Heart left ventricle (tissue), 13 donors: ENCODE results near the gene ASPG.

Experiments used
- CTCF ChIP-seq, 12 donors: fragments of 200-600 bp; sonication (generic) in 4 of 12; IDR thresholded peaks; one replicate each; pipeline versions ENCODE4 v1.5.0 to v1.8.0; 2018 to 2022; ENCODE audit warnings: antibody characterized with exemption in 12 of 12, mild to moderate bottlenecking in 5 of 12
- POLR2A ChIP-seq, 2 donors: fragments of 450-650 bp; IDR thresholded peaks; one replicate each; pipeline ENCODE4 v1.6.1; 2017; ENCODE audit warnings: antibody characterized with exemption in 2 of 2, mild to moderate bottlenecking in 2 of 2, moderate library complexity in 2 of 2
- donor health status: ischemic (EF 13 %, LVEDD 7.1; RV severe dilation, severe dysfunction).
- donor health status: DM: no; HTN: yes; CAD: no.
- donor health status: DM: no; HTN: no; CAD: no.
- donor health status: ischemic (EF 25% LVEDD 6.9; RV normal size, moderate dysfunction).
- donor health status: ischemic (EF 25% LVEDD 5.7; RV mildly dilated, moderate dysfunction).
- donor health status: ischemic (EF 35%, LVEDD 5.7; RV mildly dilated, moderate dysfunction).
- donor health status: nonischemic (EF 11% LVEDD 7.7; RV severe dilation, severe dysfunction).
- donor health status: DM: yes; HTN: yes; CAD: no.
- donor health status: PGD.
- donor health status: ischemic (EF 29% LVEDD 5.4; RV normal size, mild dysfunction).
- donor health status: nonischemic (EF 23%, LVEDD 6.1; RV moderate dilation, normal function).

DNA sequence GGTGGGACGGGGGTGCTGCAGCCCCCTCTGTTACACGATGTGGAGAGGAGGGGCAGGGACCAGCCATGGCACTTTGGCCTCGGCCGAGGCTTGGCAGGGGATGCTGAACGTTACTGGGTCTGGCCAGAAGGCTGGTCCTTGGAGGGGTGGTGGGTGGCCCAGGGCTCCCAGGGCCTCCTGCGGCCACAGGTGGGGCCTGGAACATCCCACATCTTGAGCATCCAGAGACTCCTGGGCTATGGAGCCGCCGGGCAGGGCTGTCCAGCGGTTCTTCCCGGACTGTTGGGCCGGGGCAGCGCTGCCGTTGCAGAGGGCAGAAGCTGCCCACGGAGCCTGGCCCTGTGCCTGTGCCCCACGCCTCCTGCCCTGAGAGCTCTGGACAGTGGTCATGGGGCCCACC lies 68.7 kb downstream of the ASPG start:
- no peak for TF ChIP-seq POLR2A (IDR thresholded peaks at IDR 0.05)
- TF ChIP-seq CTCF (IDR thresholded peaks at IDR 0.05) = no peak
